Gastroesophageal sphincter (tissue), 3 donors: ENCODE results near the gene REEP6.

Experiments used
- POLR2A ChIP-seq, 2 donors: fragments of 450-650 bp; IDR thresholded peaks; one replicate each; pipeline ENCODE4 v1.6.1; 2017; ENCODE audit warnings: antibody characterized with exemption in 2 of 2, mild to moderate bottlenecking in 2 of 2, moderate library complexity in 1 of 2
- POLR2AphosphoS5 ChIP-seq: sonication (generic); formaldehyde crosslinking; IDR thresholded peaks from one replicate; pipeline ENCODE4 v1.6.1; 2017; ENCODE audit warnings: antibody characterized with exemption
- TF ChIP-seq, protein P1 (sequence below), 4 experiments: fragments of 200-600 bp in 2 of 4; fragments of 450-650 bp in 2 of 4; sonication (generic) in 1 of 4; IDR thresholded peaks; one replicate each; pipeline ENCODE4 v1.5.1; 2017 to 2019; ENCODE audit warnings: antibody characterized with exemption in 4 of 4, mild to moderate bottlenecking in 2 of 4, moderate library complexity in 2 of 4

DNA sequence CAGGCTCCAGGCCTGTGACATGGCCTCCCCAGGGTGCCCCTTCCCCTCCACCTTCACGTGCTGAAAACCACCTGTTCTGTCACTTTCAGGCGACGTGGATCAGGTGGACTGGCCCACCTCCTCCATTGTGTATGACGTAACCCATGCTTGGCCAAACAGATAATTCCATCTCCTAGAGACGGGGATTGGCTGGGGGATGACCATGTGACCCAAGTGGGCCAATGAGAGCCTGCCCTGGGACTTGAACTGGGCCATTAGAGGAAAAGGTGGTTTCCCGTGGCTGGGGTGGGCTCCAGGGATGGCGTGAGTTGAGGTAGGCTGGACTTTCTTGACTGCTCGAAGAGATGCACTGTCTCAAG, 25.4 kb downstream of the REEP6 start:
- TF ChIP-seq, protein P1, sequence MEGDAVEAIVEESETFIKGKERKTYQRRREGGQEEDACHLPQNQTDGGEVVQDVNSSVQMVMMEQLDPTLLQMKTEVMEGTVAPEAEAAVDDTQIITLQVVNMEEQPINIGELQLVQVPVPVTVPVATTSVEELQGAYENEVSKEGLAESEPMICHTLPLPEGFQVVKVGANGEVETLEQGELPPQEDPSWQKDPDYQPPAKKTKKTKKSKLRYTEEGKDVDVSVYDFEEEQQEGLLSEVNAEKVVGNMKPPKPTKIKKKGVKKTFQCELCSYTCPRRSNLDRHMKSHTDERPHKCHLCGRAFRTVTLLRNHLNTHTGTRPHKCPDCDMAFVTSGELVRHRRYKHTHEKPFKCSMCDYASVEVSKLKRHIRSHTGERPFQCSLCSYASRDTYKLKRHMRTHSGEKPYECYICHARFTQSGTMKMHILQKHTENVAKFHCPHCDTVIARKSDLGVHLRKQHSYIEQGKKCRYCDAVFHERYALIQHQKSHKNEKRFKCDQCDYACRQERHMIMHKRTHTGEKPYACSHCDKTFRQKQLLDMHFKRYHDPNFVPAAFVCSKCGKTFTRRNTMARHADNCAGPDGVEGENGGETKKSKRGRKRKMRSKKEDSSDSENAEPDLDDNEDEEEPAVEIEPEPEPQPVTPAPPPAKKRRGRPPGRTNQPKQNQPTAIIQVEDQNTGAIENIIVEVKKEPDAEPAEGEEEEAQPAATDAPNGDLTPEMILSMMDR (IDR thresholded peaks at IDR 0.05): no peak
- TF ChIP-seq POLR2AphosphoS5 (no peak), POLR2A (IDR thresholded peaks at IDR 0.05) (no peak)
